ENCODE results near the gene PRKCSH. TPM values are rescaled to one million over a fixed set of nuclear protein-coding genes. Genes with fewer than 3 reads are reported as not detected.
"Not testable (repeated sequence)": the region's sequence is repeated elsewhere in the genome, so short reads cannot be mapped to it uniquely, and the experiment has no call there.

Gene PRKCSH
- total and polyA plus RNA-seq, 5 donors = 80.1 to 158 (median 132) TPM

- DNase-seq = no peak
- ATAC-seq = no peak
- Histone ChIP-seq H3K27ac (ENCODE audit: low read length) (no peak overlapping the region), H3K4me1 (ENCODE audit: control insufficient read depth, insufficient read depth, low read length) (no peaks in the 10 kb centered on the region), H3K9me3 (ENCODE audit: control insufficient read depth, low read length) (no peaks in the 10 kb centered on the region), H3K27me3 (ENCODE audit: control insufficient read depth, insufficient read depth) (no peaks in the 10 kb centered on the region), H3K4me3 (ENCODE audit: low read length) (no peak overlapping the region)
- WGBS = 23% methylated on average over 25 of the region's 25 CpGs
- intact Hi-C loops (cut with DNase I) = no loop called here
Observed at GRCh38 chr19:11451871-11452619, 16.6 kb downstream of the PRKCSH start.

- Histone ChIP-seq H3K9me3 (ENCODE audit: control insufficient read depth, low read length) (no peaks in the 10 kb centered on the region), H3K4me3 (ENCODE audit: low read length) (no peak overlapping the region), H3K27ac (ENCODE audit: low read length) (no peak overlapping the region), H3K27me3 (ENCODE audit: control insufficient read depth, insufficient read depth) (no peaks in the 10 kb centered on the region), H3K4me1 (ENCODE audit: control insufficient read depth, insufficient read depth, low read length) (no peaks in the 10 kb centered on the region)
- DNase-seq (no peak), ATAC-seq (no peak)
- intact Hi-C loops (cut with DNase I) = no loop called here
- WGBS = 75% methylated on average over 33 of the region's 33 CpGs
Observed at GRCh38 chr19:11452620-11453310, 17.3 kb downstream of the PRKCSH start.

DNA sequence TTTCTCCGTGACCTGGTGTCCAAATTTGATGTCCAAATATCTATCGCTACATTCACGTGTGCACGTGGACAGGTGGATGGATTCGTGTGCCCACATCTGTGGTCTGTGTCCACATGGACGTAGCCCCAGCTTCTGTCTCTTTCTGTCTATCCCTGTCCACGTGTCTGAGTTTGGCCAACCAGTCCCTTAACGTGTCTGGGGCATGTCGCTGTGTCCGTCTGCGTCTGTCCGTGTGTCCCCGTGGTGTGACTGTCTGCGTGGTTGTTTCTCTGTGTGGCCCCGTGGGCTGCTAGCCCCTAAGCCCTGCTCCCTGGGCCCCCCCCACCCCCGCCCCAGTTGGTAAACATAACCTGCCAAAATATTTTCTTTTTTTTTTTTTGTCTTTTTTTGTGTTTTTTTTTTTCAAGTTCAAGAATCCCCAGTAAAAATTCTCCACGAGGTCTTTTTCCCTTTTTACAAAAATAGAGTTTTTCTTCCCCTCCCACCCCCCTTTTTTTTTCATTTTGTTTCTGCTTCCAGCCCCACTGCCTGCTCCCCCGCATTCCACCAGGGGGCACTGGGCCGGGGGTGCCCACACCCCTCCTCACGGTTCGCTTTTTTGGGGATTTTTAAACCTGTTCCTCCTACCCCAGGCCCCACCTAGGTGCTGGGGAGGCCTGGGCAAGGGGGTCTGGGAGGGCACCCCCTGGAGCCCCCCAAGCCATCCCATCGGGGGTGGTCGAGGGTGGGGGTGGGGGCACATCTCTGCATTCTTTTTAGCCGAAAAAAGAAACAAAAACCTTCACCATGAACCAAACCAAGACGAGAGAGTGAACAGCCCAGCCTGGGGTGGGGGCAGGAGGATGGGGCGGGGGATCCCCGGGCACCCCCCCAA lies 18.3 kb downstream of the PRKCSH start:
- ATAC-seq (no peak), DNase-seq (no peak)
- 57% methylated on average over 27 of the region's 27 CpGs for WGBS
- Histone ChIP-seq H3K9me3 (ENCODE audit: control insufficient read depth, low read length) (no peaks in the 10 kb centered on the region), H3K4me3 (ENCODE audit: low read length) (no peak overlapping the region), H3K27ac (ENCODE audit: low read length) (no peak overlapping the region), H3K4me1 (ENCODE audit: control insufficient read depth, insufficient read depth, low read length) (no peaks in the 10 kb centered on the region), H3K27me3 (ENCODE audit: control insufficient read depth, insufficient read depth) (no peaks in the 10 kb centered on the region)
- intact Hi-C loops (cut with DNase I) = no loop called here

GRCh38 chr19:11455233-11455554 lies 19.8 kb downstream of the PRKCSH start:
- H3K27me3 ChIP-seq (ENCODE audit: control insufficient read depth, insufficient read depth) = not testable (repeated sequence)
- WGBS = 87% methylated on average over 9 of the region's 9 CpGs

DNA sequence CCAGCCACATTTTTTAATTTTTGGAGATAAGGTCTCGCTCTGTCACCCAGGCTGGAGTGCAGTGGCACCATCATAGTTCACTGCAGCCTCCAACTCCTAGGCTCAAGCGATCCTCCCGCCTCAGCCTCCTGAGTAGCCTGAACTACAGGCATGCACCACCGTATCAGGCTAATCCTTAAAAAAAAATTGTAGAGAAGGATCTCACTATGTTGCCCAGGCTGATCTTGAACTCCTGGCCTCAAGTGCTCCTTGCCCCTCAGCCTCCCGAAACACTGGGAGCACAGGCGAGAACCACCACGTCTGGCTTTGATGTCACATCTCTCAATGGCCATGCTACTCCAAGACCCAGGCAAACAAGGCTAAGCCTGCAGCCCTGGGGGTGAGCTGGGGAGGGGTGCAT lies 21.2 kb downstream of the PRKCSH start:
- Histone ChIP-seq H3K4me1 (ENCODE audit: control insufficient read depth, insufficient read depth, low read length) (no peaks in the 10 kb centered on the region), H3K27me3 (ENCODE audit: control insufficient read depth, insufficient read depth) (no peaks in the 10 kb centered on the region), H3K4me3 (ENCODE audit: low read length) (no peak overlapping the region), H3K9me3 (ENCODE audit: control insufficient read depth, low read length) (no peaks in the 10 kb centered on the region), H3K27ac (ENCODE audit: low read length) (no peak overlapping the region)
- no peak for ATAC-seq
- no peak for DNase-seq
- 90% methylated on average over 7 of the region's 7 CpGs for whole genome bisulfite sequencing
- intact Hi-C loops (cut with DNase I) = no loop called here

More at GRCh38 chr19:11455233-11455554, 19.8 kb downstream of the PRKCSH start:
- H3K9me3 ChIP-seq (ENCODE audit: control insufficient read depth, low read length); intact Hi-C loops (cut with DNase I); ATAC-seq; H3K27ac ChIP-seq (ENCODE audit: low read length); H3K4me1 ChIP-seq (ENCODE audit: control insufficient read depth, insufficient read depth, low read length); DNase-seq; H3K4me3 ChIP-seq (ENCODE audit: low read length): not testable (repeated sequence)

GRCh38 chr19:11457115-11457514 lies 21.7 kb downstream of the PRKCSH start:
- Histone ChIP-seq H3K4me3 (ENCODE audit: low read length) (no peak overlapping the region), H3K27ac (ENCODE audit: low read length) (no peak overlapping the region), H3K9me3 (ENCODE audit: control insufficient read depth, low read length) (no peaks in the 10 kb centered on the region), H3K27me3 (ENCODE audit: control insufficient read depth, insufficient read depth) (no peaks in the 10 kb centered on the region), H3K4me1 (ENCODE audit: control insufficient read depth, insufficient read depth, low read length) (no peaks in the 10 kb centered on the region)
- no peak for DNase-seq
- intact Hi-C loops (cut with DNase I) = no loop called here
- 15% methylated on average over 18 of the region's 18 CpGs for WGBS
- ATAC-seq = peak in 1 of 2 donors; percentile 17

- H3K4me3 ChIP-seq (ENCODE audit: low read length) = no peak overlapping the region
- DNase-seq = no peak
- WGBS = 83% methylated on average over 20 of the region's 20 CpGs
- intact Hi-C loops (cut with DNase I) = no loop called here
- ATAC-seq = no peak
- no peaks in the 10 kb centered on the region for H3K27me3 ChIP-seq (ENCODE audit: control insufficient read depth, insufficient read depth)
- H3K9me3 ChIP-seq (ENCODE audit: control insufficient read depth, low read length) = no peaks in the 10 kb centered on the region
- no peak overlapping the region for H3K27ac ChIP-seq (ENCODE audit: low read length)
- no peaks in the 10 kb centered on the region for H3K4me1 ChIP-seq (ENCODE audit: control insufficient read depth, insufficient read depth, low read length)
Observed at GRCh38 chr19:11457831-11458230, 22.4 kb downstream of the PRKCSH start.

DNA sequence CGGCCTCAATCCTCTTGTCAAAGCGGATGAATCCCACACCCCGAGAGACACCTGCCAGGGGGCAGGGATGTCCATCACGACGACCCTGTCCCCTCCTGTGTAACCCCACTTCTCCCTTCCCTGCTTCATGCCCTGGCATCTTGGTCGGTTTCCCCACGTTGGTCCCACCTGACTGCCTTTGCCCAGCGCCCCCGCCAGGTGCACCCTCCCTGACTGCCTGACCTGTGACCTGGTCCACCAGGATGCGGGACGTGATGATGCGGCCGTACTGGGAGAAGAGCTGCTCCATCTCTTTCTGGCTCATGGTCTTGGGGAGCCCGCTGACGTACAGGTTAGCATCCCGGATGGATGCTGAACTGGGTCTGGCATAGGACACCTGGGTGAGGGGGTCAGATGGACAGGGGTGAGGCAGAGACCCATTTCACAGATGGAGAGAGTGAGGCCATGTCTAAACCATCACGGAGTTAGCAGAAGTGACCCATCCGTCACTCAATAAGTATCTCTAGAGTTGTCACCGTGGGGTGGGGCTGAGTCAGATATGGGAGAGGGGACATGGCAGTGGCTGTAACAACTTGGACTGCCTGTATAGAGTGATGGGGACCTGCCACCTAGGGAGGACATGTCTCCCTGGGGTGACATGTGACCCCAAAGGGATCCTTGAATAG lies 22.9 kb downstream of the PRKCSH start:
- DNase-seq = no peak
- no peak for ATAC-seq
- Histone ChIP-seq H3K4me3 (ENCODE audit: low read length) (no peak overlapping the region), H3K9me3 (ENCODE audit: control insufficient read depth, low read length) (no peaks in the 10 kb centered on the region), H3K27ac (ENCODE audit: low read length) (no peak overlapping the region), H3K4me1 (ENCODE audit: control insufficient read depth, insufficient read depth, low read length) (no peaks in the 10 kb centered on the region), H3K27me3 (ENCODE audit: control insufficient read depth, insufficient read depth) (no peaks in the 10 kb centered on the region)
- intact Hi-C loops (cut with DNase I) = no loop called here
- 82% methylated on average over 19 of the region's 19 CpGs for WGBS

- 76% methylated on average over 11 of the region's 11 CpGs for WGBS
Observed at GRCh38 chr19:11458912-11459311, 23.5 kb downstream of the PRKCSH start.

GRCh38 chr19:11460207-11460606 lies 24.8 kb downstream of the PRKCSH start:
- Histone ChIP-seq H3K27me3 (ENCODE audit: control insufficient read depth, insufficient read depth) (no peaks in the 10 kb centered on the region), H3K4me1 (ENCODE audit: control insufficient read depth, insufficient read depth, low read length) (no peaks in the 10 kb centered on the region), H3K9me3 (ENCODE audit: control insufficient read depth, low read length) (no peaks in the 10 kb centered on the region), H3K4me3 (ENCODE audit: low read length) (no peak overlapping the region), H3K27ac (ENCODE audit: low read length) (no peak overlapping the region)
- 53% methylated on average over 4 of the region's 4 CpGs for WGBS
- no peak for ATAC-seq
- no peak for DNase-seq
- intact Hi-C loops (cut with DNase I) = no loop called here

More at GRCh38 chr19:11458912-11459311, 23.5 kb downstream of the PRKCSH start:
- H3K9me3 ChIP-seq (ENCODE audit: control insufficient read depth, low read length); ATAC-seq; H3K4me3 ChIP-seq (ENCODE audit: low read length); DNase-seq; intact Hi-C loops (cut with DNase I); H3K27me3 ChIP-seq (ENCODE audit: control insufficient read depth, insufficient read depth); H3K27ac ChIP-seq (ENCODE audit: low read length); H3K4me1 ChIP-seq (ENCODE audit: control insufficient read depth, insufficient read depth, low read length): not testable (repeated sequence)
